Right lobe of liver (tissue), 6 donors: ENCODE results near the gene NEUROG2. TPM values are rescaled to one million over a fixed set of nuclear protein-coding genes. Genes with fewer than 3 reads are reported as not detected.
A peak's percentile ranks its signal among the peaks of the same experiment; 100 is the strongest.

Experiments
- ATAC-seq, 4 donors: fragments of 200-7000 bp; cut with Tn5 transposase; one replicate each; pipeline ENCODE4 v1.9.1; 2020; ENCODE audit warnings: mild to moderate bottlenecking in 4 of 4, moderate library complexity in 4 of 4
- DNase-seq, 3 donors: peaks; one replicate each; pipeline ENCODE4 v3.0.0-alpha.2; 2020
- H3K27ac ChIP-seq, 3 donors: fragments of 200-600 bp; one replicate each; pipeline ENCODE4 v1.8.0; 2022
- H3K27me3 ChIP-seq, 2 donors: fragments of 200-600 bp; one replicate each; pipeline ENCODE4 v1.8.0; 2022
- H3K36me3 ChIP-seq, 4 donors: fragments of 200-600 bp; sonication (generic) in 1 of 4; one replicate each; pipeline versions ENCODE4 v1.5.1 to v1.8.0; 2017 to 2022; ENCODE audit warnings: control low read depth in 1 of 4
- H3K4me1 ChIP-seq, 4 donors: fragments of 200-600 bp; sonication (generic) in 1 of 4; one replicate each; pipeline versions ENCODE4 v1.5.1 to v1.8.0; 2017 to 2022; ENCODE audit warnings: control low read depth in 1 of 4
- H3K4me3 ChIP-seq, 3 donors: fragments of 200-600 bp; one replicate each; pipeline ENCODE4 v1.8.0; 2022
- H3K9me3 ChIP-seq, 4 donors: fragments of 200-600 bp; sonication (generic) in 1 of 4; one replicate each; pipeline versions ENCODE4 v1.5.1 to v1.8.0; 2017 to 2022; ENCODE audit warnings: control low read depth in 1 of 4
- POLR2A ChIP-seq: fragments of 450-650 bp; IDR thresholded peaks from one replicate; pipeline ENCODE4 v1.6.1; 2017; ENCODE audit warnings: antibody characterized with exemption, mild to moderate bottlenecking
- WGBS: methylation state at CpG from one replicate; pipeline ENCODE4 v1.1.6; 2018; ENCODE audit warnings: low coverage, low lambda C conversion rate; ENCODE audit not compliant: insufficient coverage; ENCODE audit errors: missing lambda C conversion rate; 5-methylcytosine and 5-hydroxymethylcytosine counted together
- intact Hi-C, 2 donors: fragments of 100-400 bp; cut with DNase I; formaldehyde crosslinking; loops; one replicate each; pipeline versions ENCODE4 v1.11.2 to v1.14.1; 2022
- total RNA-seq, 6 experiments: library from RNA; depleted of rRNA in 2 of 6; stranded (reverse); fragments of >200 nt in 2 of 6; fragmentation: NEBNext Ultra II Directional in 3 of 6; extraction: Animal tissue kit (Norgen Biotek cat#: 25700) in 3 of 6; gene quantifications; one replicate each; pipeline versions ENCODE4 v1.1.0 to v1.2.4, GENCODE V29; 2016 to 2023
- TF ChIP-seq, protein P1 (sequence below), 4 donors: fragments of 200-600 bp in 3 of 4; fragments of 450-650 bp in 1 of 4; IDR thresholded peaks; one replicate each; pipeline versions ENCODE4 v1.5.1 to v1.8.0; 2016 to 2022; ENCODE audit warnings: antibody characterized with exemption in 4 of 4, mild to moderate bottlenecking in 2 of 4
- donor health status: DM: no; HTN: yes; CAD: no.
- donor health status: DM: no; HTN: no; CAD: no.
- donor health status: DM: no; HTN: no; CAD: no.
- donor health status: DM: no; HTN: yes; CAD: no.
- donor health status: DM: no; HTN: yes; CAD: no.

The NEUROG2 gene
- total RNA-seq, 6 experiments from 2014 or later, result not detected

DNA sequence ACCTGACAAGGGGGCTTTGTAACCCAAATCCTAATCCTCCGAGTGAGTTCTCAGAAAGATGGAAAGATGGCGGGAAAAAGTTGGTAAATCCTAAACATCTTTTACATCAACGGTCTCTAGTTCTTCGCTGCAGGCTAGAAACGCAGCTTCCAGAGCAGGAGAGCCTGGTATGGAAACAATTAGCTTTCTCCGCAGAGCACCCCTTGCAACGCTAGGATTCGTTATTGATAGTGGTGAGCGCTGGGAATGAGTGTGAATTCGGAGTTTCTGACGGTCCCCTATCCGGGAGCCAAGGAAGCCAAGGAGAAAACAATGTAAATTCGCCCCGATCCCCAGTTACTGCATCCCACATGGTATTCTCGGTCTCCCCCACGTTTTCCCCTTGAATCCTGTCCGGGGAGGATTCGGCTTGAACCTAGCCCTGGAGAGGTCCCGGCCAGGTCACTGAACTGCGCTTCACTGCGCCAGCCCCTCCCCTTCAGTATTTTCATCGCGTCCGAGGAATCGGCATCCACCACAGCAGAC, 4.7 kb upstream of the NEUROG2 start:
- Histone ChIP-seq H3K27ac (no peak overlapping the region), H3K4me1 (peaks cover 0 to 31% (median 5%) of the 10 kb centered on the region in 4 donors), H3K9me3 (no peaks in the 10 kb centered on the region), H3K27me3 (peaks cover 42 to 53% of the 10 kb centered on the region in 2 donors), H3K4me3 (no peak overlapping the region), H3K36me3 (no peaks in the 10 kb centered on the region)
- intact Hi-C loops, result loop anchor here in 1 of 2 donors (10.0 kb wide), 1 partner anchor 196 kb away; no protein-coding TSS in a partner anchor
- no peak for TF ChIP-seq POLR2A
- TF ChIP-seq, protein P1, sequence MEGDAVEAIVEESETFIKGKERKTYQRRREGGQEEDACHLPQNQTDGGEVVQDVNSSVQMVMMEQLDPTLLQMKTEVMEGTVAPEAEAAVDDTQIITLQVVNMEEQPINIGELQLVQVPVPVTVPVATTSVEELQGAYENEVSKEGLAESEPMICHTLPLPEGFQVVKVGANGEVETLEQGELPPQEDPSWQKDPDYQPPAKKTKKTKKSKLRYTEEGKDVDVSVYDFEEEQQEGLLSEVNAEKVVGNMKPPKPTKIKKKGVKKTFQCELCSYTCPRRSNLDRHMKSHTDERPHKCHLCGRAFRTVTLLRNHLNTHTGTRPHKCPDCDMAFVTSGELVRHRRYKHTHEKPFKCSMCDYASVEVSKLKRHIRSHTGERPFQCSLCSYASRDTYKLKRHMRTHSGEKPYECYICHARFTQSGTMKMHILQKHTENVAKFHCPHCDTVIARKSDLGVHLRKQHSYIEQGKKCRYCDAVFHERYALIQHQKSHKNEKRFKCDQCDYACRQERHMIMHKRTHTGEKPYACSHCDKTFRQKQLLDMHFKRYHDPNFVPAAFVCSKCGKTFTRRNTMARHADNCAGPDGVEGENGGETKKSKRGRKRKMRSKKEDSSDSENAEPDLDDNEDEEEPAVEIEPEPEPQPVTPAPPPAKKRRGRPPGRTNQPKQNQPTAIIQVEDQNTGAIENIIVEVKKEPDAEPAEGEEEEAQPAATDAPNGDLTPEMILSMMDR (IDR thresholded peaks at IDR 0.05), result no peak
- WGBS, result 9% methylated on average over 21 of the region's 25 CpGs
- ATAC-seq, result peak in 1 of 4 donors; percentile 21
- no peak for DNase-seq

DNA sequence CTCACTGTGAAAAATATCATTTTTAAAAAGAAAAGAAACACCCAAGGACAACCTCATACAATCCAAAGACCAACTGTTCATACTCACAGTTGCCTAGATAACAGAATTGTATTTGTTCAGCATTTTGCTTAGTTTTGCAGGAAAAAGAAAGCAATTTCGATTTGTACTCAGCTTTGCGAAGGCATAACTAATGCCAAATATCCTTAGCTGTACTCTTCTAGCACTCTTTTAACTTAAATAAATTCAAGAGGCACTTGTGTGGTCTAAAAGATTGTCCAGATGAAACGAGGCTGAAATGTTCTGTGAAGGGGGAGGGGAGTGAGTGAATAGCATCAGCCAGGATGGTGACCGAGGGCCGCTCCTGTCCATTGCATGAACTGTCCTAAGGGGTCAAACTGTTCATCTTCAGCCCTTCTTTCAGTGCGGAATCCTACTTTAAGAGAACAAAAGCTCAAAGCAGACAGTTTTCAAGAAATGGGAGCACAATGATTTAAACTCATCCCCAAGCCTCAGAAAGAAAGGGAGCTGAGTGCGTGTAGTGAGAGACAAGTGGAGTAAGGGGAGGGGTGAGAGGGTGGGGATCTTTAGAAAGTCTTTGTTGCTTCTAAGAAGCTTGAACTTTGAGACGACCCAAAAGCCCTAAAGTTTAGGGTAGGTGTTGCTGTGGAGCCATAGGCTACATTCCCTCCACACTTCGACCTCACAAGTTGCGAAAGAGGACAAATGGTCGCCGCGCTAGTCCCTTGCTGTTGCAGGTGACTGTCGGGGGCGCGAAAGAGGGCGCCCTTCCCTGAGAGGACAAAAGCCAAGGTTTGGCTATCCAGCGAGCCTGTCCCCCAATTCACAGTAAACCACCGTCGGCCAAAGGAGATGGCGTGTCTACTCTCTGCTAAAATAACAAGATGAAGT, 4.0 kb upstream of the NEUROG2 start:
- H3K4me3 ChIP-seq, result no peak overlapping the region
- TF ChIP-seq POLR2A, result no peak
- TF ChIP-seq, protein P1 (IDR thresholded peaks at IDR 0.05), result no peak
- H3K36me3 ChIP-seq, result no peaks in the 10 kb centered on the region
- no peaks in the 10 kb centered on the region for H3K9me3 ChIP-seq
- no peak overlapping the region for H3K27ac ChIP-seq
- H3K4me1 ChIP-seq, result peaks cover 0 to 39% (median 9%) of the 10 kb centered on the region in 4 donors
- intact Hi-C loops, result loop anchor here in 1 of 2 donors (10.0 kb wide), 1 partner anchor 195 kb away; no protein-coding TSS in a partner anchor
- no peak for DNase-seq
- no peak for ATAC-seq
- H3K27me3 ChIP-seq, result peaks cover 42 to 54% of the 10 kb centered on the region in 2 donors
- WGBS, result 9% methylated on average over 16 of the region's 21 CpGs

DNA sequence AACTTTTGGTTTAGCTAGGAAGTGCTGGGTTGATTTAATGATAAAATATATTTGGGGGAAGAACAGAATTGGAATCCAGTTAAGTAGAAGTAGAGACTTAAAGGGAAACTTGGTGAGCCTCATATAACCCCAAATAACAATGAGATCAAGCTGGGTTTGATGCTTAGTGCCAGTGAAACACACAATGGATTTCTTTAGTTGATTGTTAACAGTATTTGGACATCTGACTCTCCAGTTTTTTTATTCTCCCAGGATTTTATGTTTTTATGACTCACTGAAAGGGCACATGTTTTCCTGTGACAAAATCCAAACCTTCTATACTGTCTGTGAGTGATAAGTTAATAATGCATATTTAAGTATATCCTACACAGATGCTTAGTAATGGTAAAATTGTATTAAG, 2.7 kb upstream of the NEUROG2 start:
- H3K4me1 ChIP-seq, result peaks cover 0 to 38% (median 10%) of the 10 kb centered on the region in 4 donors
- intact Hi-C loops, result no loop called here
- no peak for DNase-seq
- TF ChIP-seq, protein P1 (IDR thresholded peaks at IDR 0.05), result no peak
- TF ChIP-seq POLR2A, result no peak
- H3K27ac ChIP-seq, result no peak overlapping the region
- no peaks in the 10 kb centered on the region for H3K36me3 ChIP-seq
- no peak overlapping the region for H3K4me3 ChIP-seq
- peaks cover 42 to 58% of the 10 kb centered on the region in 2 donors for H3K27me3 ChIP-seq
- no peak for ATAC-seq
- no peaks in the 10 kb centered on the region for H3K9me3 ChIP-seq

DNA sequence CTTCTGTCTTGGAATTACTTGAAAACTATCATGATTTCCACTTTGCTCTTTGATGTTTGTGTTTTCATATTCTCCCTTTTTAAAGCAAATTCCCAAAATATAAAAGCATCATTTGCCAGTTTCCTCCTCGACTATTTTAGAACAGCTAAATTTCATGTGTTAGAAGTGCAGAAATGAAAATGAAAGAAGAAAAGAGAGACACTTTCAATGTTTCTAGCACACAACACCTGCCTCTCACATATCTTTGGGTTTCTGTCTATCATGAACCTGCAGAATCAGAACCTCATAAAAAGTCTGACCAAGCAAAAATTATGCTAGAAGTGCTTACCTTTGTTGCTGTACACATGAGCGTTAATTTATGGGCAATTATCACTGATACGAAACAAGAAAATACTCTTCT, 1.9 kb upstream of the NEUROG2 start:
- DNase-seq, result no peak
- H3K4me1 ChIP-seq, result peaks cover 0 to 31% (median 10%) of the 10 kb centered on the region in 4 donors

More for the DNA sequence above, 1.9 kb upstream of the NEUROG2 start:
- Histone ChIP-seq H3K27ac (no peak overlapping the region), H3K9me3 (no peaks in the 10 kb centered on the region), H3K4me3 (no peak overlapping the region), H3K27me3 (peaks cover 41 to 64% of the 10 kb centered on the region in 2 donors), H3K36me3 (no peaks in the 10 kb centered on the region)
- no peak for ATAC-seq
- intact Hi-C loops, result no loop called here
- no peak for TF ChIP-seq POLR2A
- TF ChIP-seq, protein P1 (IDR thresholded peaks at IDR 0.05), result no peak
- WGBS, result 22% methylated on average over 3 of the region's 3 CpGs
